GM21423 (cell line): ENCODE data around the gene ZNF770.
A peak's percentile ranks its signal among the peaks of the same experiment; 100 is the strongest.
"Not testable (repeated sequence)": the region's sequence is repeated elsewhere in the genome, so short reads cannot be mapped to it uniquely, and the experiment has no call there.

Experiments used
- ATAC-seq: cut with Tn5 transposase; IDR thresholded peaks from one replicate; pipeline ENCODE4 v1.9.1; 2021; ENCODE audit warnings: mild to moderate bottlenecking, moderate library complexity; ENCODE audit not compliant: unreplicated experiment

ZNF770 gene

DNA sequence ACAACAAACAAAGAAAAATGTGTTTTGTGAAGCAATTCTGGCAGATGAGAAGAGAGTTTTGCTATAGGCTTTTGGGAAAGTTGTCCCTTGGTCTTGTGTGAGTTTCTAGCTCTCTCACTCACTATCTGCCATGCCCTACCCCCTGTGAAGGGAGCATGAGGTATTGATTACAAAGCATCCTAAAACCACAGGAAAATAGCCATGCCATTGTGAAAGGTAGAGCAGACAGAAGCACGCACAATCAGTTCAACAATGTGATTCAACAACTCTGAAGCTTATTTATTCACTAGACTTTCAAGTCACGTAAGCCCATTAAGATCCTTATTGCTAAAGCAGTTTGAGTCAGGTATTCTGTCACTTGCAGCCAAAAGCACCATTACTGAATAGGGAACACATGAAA is 12.0 kb downstream of the ZNF770 start:
- no peak for ATAC-seq

DNA sequence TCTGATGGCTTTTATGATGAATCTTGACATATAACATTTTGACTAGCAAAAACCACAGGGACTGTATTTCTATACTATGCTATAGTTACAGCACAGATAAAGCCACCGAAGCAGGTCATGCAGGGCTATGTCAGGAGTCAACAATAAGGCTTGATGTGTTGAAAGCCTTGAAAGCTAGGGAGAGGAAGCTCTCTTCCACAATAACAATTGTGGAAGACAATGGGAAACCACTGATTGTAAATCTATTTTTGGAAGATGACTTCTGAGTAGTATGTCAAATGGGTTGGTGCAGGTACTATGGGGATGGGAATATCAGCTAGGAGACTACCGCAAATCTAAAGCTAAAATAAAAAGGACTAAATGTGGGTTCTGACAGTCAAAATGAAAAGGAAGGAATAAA is 14.6 kb downstream of the ZNF770 start:
- no peak for ATAC-seq

DNA sequence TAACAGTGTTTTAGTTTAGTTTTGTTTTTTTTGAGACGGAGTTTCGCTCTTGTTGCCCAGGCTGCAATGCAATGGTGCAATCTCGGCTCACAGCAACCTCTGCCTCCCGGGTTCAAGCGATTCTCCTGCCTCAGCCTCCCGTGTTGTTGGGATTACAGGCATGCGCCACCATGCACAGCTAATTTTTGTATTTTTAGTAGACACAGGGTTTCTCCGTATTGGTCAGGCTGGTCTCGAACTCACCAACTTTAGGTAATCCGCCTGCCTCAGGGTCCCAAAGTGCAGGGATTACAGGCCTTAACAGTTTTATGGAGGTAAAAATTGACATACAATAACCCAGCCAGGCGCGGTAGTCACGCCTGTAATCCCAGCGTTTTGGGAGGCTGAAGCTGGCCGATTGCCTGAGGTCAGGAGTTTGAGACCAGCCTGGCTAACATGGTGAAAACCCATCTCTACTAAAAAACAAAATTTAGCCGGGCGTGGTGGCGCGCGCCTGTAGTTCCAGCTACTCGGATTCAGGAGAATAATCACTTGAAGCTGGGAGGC is 17.9 kb downstream of the ZNF770 start:
- ATAC-seq: not testable (repeated sequence)

DNA sequence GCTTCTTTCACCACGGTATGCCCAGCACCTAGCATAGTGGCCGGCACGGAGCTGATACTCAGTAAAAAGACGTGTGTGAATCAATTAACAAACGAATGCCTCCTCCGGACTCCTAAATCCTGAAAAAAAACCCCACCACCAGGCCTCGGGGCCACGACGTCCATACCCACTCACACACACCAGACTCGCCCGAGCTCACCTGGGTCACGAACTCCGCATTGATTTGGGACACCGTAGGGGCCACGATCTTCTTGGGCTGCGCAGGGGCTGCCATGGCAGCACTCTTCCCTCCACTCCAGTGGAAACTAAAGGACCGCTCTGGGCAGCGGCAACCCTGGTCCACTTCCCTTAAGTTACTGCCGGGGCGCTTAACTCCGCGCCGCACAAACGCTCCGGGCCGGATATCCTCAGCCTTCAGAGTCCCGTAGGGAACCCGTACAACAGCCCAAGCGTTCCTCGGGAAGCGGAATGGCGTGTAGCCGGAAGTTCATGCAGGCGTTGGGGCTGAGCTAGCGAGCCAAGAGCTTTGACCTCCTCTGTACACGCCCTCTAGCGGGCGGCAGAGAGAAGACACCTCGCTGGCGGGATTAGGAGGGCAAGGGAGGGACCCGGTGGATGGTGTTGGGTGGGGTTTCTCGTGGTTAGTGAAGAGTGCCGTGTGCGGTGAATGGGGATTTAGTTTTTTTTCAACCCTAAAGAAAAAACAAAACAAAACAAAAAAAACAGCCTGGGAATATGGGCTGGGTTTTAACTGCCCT is 18.6 kb downstream of the ZNF770 start, which contains the start of gene AQR:
AQR (minus strand) TSS at position 403 of the 758 bp plus-strand sequence; CDS start at position 274, 129 bp downstream.
- peak; percentile 95 for ATAC-seq

DNA sequence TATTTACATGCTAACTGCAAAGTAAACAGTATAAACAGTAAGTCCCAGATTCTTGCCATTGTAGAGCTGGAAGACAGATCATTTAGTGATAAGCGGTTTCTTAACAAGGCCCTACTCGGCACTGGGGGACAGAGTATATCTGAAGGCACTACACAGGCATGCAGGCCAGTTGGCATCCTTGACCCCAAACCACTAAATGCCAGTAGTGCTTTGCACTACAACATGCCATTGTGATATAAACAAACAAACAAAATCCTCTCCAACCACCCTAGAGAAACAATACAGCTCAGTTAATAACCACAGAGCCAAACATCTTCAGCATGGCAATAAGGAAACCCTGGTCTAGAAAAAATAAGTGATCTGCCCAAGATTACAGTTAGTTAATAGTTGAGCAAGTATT is 23.8 kb downstream of the ZNF770 start:
- no peak for ATAC-seq

DNA sequence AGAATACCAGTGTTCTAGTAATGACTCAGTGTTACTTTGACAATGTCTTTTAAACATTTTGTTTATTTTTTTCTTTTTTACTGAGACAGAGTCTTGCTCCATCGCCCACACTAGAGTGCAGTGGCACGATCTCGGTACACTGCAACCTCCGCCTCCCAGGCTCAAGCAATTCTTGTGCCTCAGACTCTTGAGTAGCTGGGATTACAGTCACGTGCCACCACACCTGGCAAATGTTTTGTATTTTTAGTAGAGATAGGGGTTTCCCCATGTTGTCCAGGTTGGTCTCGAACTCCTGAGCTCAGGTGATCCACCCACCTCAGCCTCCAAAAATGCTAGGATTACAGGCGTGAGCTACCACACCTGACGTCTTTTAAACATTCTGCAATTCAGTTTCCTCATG is 34.2 kb downstream of the ZNF770 start:
- no peak for ATAC-seq

DNA sequence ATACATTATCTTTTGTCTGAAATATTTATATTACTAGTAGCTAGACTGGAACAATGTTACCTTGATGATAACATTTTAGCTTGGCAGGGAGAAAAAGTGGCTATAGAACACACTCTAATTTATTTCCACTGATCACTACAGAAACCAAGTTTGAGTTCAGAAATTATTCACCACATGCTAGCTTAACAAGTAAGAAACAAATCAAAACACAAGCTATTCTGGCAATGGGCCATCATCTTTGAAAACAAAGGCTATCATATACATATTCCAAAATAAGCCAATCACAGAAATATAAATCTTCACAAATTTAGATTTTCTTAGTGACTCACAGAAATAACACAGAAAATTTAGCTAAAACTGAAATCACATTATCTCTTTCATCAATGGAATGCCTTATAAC is 35.6 kb downstream of the ZNF770 start:
- ATAC-seq: no peak

DNA sequence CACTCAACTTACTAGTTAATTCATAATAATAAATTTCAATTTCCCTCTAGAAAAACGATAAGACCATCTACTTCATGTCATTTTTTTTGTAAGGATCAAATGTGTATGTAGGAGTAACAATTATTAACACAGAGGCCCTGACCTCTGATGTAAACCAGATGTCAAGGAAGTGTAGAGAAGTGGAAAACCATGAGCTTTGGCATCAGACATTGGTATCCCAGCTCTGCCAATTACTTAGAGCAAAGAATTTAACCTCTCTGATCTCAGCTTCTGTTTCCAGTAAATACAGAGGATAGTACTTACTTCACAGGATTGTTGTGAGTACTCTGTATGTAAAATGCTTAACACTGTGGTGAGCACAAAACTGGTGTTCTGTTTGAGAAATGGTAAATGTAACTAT is 36.1 kb downstream of the ZNF770 start:
- ATAC-seq: no peak

DNA sequence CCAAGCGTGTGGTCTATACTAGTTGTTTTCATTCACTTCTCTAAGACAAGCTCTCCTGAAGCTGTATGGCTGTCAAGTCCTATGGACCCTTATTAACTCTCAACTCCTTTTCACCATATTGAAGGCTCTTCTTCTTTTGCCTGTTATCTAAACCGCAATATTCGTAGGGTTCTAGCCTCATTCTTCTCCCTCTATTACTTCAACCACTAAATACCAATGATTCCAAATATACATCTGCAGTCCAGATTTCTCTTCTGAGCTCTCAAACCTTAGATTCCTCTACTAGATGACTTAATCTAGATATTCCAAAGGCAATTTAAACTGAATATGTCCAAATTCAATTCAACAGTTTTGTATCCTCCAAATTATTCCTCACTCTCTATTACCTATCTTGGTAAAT is 43.2 kb downstream of the ZNF770 start:
- no peak for ATAC-seq

DNA sequence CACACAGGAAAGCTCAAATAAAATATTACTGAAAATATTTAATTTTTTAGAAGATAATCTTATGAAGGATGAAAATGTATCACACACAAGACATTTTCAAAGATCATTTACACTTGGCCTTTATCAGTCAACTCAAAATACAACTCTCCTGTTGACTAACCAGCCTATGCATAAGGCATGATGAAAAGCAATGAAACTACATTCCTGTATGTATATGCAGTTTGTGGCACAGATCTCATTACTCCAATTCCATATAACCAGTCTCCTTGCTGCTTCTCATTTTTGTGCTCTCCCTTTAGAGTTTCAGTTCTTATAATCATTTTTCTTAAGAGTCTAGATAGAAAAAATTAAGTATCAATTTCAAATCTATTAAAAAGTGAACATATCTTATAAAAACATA is 44.4 kb downstream of the ZNF770 start:
- ATAC-seq: no peak

DNA sequence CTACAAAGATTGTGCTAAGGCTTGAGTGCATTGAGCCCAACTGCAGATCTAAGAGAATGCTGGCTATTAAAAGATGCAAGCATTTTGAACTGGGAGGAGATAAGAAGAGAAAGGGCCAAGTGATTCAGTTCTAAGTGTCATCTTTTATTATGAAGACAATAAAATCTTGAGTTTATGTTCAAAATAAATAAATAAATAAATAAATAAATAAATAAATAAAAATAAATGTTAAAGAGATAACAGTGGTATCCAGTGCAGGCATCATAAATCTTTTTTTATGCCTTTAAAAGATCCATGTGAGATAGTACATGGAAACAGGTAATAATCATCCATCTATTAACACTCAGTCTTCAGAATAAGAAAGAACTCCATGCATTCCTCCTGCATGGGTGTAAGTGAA is 44.8 kb downstream of the ZNF770 start:
- not testable (repeated sequence) for ATAC-seq

DNA sequence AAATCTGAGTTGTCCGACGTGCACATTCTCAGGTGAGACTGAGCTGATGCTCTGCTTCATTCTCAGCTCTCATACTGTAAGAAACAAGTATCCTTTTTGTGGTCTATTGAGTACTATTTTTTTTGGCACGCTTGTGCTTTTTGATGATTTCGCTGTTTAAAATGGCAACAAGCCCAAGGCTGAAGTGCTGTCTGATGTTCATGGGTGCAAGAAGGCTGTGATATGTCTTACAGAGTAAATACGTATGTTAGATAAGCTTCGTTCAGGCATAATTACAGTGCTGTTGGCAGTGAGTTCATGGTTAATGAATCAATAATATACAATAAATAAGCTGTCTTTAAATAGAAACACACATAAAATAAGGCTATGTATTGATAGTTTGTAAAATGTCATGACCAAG is 45.7 kb downstream of the ZNF770 start:
- ATAC-seq: no peak

DNA sequence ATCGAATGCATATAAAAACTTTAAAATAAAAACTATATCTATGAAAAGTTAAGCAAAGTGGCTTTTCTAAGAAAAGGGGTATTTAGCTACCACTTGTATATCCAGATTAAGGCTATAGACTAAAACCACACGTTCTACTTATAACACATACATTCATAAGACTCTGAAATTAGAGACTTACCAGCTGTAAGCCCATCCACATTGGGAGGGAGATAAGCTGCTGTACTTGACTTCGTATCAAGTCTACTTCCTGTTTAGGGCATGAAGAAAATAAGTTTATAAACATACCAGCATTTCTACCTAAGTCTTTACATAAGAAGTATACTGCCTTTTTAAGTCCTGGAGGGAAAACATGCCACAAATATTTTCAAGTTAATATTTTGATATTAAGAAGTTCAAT is 46.3 kb downstream of the ZNF770 start:
- ATAC-seq: no peak

DNA sequence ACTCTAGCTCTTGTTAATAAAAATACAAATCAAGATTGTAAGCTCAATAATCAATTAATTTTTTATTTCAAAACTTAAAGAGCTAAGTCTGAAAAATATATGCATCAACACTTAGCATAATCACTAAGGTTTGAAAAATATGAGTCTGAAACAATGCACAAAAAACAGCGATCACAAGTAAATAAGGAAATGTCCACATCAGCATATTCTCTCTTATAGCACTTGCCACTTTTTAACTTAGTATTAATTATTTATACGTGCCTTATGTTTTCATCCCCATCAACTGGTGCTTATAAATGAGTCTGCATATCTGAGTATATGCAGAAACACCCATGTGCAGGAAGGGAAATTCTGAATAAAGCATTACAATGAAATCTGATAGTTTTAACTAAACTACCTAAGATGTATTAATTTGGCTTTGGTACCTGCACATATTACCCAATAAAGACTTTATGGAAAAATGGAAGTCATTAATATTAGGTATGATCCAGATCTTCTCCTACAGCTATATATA is 46.8 kb downstream of the ZNF770 start:
- no peak for ATAC-seq

DNA sequence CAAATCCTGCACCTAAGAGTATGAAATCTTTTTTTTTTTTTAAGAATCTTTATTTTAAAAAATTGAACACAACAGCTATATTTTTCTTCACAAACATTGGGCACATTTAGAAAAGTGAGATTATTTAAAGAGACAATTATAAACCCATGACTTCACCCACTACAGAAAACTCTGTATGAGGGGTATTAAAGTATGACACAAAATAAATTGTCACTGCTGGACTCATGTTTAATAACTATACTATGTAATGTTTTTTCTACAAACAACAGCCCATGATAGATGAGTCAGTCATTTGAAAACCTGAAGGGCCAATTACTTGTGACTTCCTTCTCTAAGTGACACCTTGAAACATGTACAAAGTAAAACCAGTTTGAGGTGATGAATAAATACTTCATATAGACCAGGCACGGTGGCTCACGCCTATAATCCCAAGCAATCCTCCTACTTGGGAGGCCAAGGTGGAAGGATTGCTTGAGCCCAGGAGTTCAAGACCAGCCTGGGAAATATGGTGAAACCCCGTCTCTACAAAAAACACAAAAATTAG is 54.6 kb downstream of the ZNF770 start:
- no peak for ATAC-seq

DNA sequence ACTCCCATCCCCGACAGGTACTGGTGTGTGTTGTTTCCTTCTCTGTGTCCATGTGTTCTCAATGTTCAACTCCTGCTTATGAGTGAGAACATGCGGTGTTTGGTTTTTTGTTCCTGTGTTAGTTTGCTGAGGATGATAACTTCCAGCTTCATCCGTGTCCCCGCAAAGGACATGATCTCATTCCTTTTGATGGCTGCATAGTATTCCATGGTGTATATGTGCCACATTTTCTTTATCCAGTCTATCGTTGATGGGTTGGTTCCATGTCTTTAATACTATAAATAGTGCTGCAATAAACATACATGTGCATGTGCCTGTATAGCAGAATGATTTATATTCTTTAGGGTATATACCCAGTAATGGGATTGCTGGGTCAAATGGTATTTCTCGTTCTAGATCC is 59.7 kb downstream of the ZNF770 start:
- ATAC-seq: not testable (repeated sequence)
